Ovary (tissue), 3 donors: Measurements from ENCODE around the gene FAF2.

ENCODE experiments used
- EP300 ChIP-seq: sonication (generic); formaldehyde crosslinking; IDR thresholded peaks from one replicate; pipeline ENCODE4 v1.6.1; 2017; ENCODE audit warnings: antibody characterized with exemption
- TF ChIP-seq, protein P1 (sequence below), 3 donors: fragments of 450-650 bp in 2 of 3; fragments of 200-600 bp in 1 of 3; IDR thresholded peaks; one replicate each; pipeline versions ENCODE4 v1.5.1 to v1.8.0; 2016 to 2022; ENCODE audit warnings: antibody characterized with exemption in 3 of 3, mild to moderate bottlenecking in 1 of 3
- donor health status: DM: no; HTN: no; CAD: no.

DNA sequence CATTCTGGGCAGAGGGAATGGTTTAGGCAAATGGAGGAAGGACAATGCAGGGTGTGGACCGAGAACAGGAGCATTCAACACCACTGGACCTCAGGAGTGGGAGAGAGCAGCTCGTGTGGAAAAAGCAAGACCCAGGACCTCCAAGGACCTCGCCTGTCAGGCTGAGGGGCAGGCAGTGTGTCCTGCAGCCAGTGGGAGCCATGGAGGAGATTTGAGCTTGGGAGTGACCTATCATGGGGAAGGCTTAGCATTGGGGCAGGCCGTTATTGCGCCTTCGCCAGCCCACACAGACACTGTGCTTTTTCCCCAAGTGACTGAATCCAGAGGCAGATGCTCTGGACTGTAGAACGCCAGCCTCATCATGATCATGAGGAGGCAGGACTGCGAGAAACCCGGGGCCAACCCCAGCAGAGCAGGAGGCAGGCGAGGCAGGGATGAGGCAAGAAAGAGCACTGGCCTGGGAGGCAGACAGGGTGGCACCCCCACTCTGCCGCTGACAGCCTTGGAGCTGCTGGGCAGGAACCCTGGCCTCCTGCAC lies 104.2 kb downstream of the FAF2 start:
- no peak for TF ChIP-seq EP300
- TF ChIP-seq, protein P1, sequence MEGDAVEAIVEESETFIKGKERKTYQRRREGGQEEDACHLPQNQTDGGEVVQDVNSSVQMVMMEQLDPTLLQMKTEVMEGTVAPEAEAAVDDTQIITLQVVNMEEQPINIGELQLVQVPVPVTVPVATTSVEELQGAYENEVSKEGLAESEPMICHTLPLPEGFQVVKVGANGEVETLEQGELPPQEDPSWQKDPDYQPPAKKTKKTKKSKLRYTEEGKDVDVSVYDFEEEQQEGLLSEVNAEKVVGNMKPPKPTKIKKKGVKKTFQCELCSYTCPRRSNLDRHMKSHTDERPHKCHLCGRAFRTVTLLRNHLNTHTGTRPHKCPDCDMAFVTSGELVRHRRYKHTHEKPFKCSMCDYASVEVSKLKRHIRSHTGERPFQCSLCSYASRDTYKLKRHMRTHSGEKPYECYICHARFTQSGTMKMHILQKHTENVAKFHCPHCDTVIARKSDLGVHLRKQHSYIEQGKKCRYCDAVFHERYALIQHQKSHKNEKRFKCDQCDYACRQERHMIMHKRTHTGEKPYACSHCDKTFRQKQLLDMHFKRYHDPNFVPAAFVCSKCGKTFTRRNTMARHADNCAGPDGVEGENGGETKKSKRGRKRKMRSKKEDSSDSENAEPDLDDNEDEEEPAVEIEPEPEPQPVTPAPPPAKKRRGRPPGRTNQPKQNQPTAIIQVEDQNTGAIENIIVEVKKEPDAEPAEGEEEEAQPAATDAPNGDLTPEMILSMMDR (IDR thresholded peaks at IDR 0.05): no peak
